Measurements from ENCODE around the gene AURKAIP1. TPM values are rescaled to one million over a fixed set of nuclear protein-coding genes. Genes with fewer than 3 reads are reported as not detected.

AURKAIP1 gene
- total and polyA plus RNA-seq, 9 of the 15 experiments (the other 6 are each of a cell fraction or from before 2014, with no cell fraction given) = 7.8 to 478 (median 92.0) TPM

DNA sequence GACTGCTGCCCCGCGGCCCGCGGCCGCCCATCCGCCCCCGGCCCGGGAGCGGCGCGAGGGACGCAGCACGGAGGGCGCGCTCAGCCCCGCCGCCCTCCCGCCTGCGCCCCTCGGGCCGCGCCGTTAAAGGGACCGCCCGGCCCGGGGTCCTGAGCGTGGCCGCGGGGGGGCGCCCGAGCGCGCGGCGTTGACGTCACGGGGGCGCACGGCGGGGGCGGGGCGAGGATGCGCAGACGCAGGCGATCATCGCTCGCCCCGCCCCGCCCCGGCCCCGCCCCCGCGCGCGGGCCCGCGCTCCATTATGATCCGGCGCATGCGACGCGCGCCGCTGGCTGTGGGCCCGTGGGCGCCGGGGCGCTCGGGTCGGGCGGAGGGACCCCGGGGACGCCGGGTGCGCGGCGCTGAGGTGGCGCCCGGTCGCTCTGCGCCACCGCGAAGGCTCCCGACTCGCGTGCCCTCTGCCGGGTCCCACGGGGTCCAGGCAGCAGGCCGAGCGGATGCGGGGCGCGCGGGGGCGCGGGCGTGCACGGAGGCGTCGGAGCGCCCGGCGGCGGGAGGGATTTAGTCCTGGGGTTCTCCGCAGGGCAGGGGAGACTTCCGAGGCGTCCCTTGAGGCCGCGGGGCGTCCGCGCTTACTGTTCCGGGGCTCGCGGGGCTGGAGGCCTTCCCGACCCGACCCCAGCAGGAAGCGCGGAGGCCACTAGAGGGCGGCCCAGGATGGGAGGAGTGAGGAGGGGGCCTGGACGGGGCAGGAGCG is 25.6 kb downstream of the AURKAIP1 start, which contains the start of gene DVL1 (continued):
- TF ChIP-seq, protein P1, sequence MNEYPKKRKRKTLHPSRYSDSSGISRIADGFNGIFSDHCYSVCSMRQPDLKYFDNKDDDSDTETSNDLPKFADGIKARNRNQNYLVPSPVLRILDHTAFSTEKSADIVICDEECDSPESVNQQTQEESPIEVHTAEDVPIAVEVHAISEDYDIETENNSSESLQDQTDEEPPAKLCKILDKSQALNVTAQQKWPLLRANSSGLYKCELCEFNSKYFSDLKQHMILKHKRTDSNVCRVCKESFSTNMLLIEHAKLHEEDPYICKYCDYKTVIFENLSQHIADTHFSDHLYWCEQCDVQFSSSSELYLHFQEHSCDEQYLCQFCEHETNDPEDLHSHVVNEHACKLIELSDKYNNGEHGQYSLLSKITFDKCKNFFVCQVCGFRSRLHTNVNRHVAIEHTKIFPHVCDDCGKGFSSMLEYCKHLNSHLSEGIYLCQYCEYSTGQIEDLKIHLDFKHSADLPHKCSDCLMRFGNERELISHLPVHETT (CRISPR knock-in tag; conservative IDR thresholded peaks at IDR 0.05 in 1 of 2, IDR thresholded peaks at IDR 0.05 in 1 of 2) = peak in 1 of 2 experiments; percentile 92; a peak in 2 of 4 replicates
- TF ChIP-seq, protein P2, sequence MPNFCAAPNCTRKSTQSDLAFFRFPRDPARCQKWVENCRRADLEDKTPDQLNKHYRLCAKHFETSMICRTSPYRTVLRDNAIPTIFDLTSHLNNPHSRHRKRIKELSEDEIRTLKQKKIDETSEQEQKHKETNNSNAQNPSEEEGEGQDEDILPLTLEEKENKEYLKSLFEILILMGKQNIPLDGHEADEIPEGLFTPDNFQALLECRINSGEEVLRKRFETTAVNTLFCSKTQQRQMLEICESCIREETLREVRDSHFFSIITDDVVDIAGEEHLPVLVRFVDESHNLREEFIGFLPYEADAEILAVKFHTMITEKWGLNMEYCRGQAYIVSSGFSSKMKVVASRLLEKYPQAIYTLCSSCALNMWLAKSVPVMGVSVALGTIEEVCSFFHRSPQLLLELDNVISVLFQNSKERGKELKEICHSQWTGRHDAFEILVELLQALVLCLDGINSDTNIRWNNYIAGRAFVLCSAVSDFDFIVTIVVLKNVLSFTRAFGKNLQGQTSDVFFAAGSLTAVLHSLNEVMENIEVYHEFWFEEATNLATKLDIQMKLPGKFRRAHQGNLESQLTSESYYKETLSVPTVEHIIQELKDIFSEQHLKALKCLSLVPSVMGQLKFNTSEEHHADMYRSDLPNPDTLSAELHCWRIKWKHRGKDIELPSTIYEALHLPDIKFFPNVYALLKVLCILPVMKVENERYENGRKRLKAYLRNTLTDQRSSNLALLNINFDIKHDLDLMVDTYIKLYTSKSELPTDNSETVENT (CRISPR knock-in tag; IDR thresholded peaks at IDR 0.05) = peak; percentile 91
- no peak for TF ChIP-seq CCAR2 (IDR thresholded peaks at IDR 0.05; ENCODE audit: low read depth, low read length)
- TF ChIP-seq NCOA6 (IDR thresholded peaks at IDR 0.05) = no peak
- TF ChIP-seq, protein P3, sequence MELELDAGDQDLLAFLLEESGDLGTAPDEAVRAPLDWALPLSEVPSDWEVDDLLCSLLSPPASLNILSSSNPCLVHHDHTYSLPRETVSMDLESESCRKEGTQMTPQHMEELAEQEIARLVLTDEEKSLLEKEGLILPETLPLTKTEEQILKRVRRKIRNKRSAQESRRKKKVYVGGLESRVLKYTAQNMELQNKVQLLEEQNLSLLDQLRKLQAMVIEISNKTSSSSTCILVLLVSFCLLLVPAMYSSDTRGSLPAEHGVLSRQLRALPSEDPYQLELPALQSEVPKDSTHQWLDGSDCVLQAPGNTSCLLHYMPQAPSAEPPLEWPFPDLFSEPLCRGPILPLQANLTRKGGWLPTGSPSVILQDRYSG (tag; conservative IDR thresholded peaks at IDR 0.05; ENCODE audit: low read depth) = no peak
- TF ChIP-seq, protein P4, sequence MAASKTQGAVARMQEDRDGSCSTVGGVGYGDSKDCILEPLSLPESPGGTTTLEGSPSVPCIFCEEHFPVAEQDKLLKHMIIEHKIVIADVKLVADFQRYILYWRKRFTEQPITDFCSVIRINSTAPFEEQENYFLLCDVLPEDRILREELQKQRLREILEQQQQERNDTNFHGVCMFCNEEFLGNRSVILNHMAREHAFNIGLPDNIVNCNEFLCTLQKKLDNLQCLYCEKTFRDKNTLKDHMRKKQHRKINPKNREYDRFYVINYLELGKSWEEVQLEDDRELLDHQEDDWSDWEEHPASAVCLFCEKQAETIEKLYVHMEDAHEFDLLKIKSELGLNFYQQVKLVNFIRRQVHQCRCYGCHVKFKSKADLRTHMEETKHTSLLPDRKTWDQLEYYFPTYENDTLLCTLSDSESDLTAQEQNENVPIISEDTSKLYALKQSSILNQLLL (CRISPR knock-in tag; IDR thresholded peaks at IDR 0.05; ENCODE audit: borderline replicate concordance) = no peak
- no peak for TF ChIP-seq RBM25 (IDR thresholded peaks at IDR 0.05; ENCODE audit: low read depth, low read length, severe bottlenecking)
- TF ChIP-seq, protein P5, sequence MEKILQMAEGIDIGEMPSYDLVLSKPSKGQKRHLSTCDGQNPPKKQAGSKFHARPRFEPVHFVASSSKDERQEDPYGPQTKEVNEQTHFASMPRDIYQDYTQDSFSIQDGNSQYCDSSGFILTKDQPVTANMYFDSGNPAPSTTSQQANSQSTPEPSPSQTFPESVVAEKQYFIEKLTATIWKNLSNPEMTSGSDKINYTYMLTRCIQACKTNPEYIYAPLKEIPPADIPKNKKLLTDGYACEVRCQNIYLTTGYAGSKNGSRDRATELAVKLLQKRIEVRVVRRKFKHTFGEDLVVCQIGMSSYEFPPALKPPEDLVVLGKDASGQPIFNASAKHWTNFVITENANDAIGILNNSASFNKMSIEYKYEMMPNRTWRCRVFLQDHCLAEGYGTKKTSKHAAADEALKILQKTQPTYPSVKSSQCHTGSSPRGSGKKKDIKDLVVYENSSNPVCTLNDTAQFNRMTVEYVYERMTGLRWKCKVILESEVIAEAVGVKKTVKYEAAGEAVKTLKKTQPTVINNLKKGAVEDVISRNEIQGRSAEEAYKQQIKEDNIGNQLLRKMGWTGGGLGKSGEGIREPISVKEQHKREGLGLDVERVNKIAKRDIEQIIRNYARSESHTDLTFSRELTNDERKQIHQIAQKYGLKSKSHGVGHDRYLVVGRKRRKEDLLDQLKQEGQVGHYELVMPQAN (IDR thresholded peaks at IDR 0.05; ENCODE audit: borderline replicate concordance) = no peak
- TF ChIP-seq, protein P6, sequence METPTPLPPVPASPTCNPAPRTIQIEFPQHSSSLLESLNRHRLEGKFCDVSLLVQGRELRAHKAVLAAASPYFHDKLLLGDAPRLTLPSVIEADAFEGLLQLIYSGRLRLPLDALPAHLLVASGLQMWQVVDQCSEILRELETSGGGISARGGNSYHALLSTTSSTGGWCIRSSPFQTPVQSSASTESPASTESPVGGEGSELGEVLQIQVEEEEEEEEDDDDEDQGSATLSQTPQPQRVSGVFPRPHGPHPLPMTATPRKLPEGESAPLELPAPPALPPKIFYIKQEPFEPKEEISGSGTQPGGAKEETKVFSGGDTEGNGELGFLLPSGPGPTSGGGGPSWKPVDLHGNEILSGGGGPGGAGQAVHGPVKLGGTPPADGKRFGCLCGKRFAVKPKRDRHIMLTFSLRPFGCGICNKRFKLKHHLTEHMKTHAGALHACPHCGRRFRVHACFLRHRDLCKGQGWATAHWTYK (CRISPR knock-in tag; IDR thresholded peaks at IDR 0.05) = peak; percentile 89
- TF ChIP-seq HDAC3 (IDR thresholded peaks at IDR 0.05; ENCODE audit: borderline replicate concordance, partially characterized antibody) = no peak
- TF ChIP-seq ZKSCAN8 (CRISPR knock-in tag; IDR thresholded peaks at IDR 0.05) = no peak
- TF ChIP-seq, protein P7, sequence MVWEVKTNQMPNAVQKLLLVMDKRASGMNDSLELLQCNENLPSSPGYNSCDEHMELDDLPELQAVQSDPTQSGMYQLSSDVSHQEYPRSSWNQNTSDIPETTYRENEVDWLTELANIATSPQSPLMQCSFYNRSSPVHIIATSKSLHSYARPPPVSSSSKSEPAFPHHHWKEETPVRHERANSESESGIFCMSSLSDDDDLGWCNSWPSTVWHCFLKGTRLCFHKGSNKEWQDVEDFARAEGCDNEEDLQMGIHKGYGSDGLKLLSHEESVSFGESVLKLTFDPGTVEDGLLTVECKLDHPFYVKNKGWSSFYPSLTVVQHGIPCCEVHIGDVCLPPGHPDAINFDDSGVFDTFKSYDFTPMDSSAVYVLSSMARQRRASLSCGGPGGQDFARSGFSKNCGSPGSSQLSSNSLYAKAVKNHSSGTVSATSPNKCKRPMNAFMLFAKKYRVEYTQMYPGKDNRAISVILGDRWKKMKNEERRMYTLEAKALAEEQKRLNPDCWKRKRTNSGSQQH (CRISPR knock-in tag; IDR thresholded peaks at IDR 0.05) = no peak

Measured in K562 (cell line).